Measurements from ENCODE around the gene DOCK1.

Gene DOCK1

DNA sequence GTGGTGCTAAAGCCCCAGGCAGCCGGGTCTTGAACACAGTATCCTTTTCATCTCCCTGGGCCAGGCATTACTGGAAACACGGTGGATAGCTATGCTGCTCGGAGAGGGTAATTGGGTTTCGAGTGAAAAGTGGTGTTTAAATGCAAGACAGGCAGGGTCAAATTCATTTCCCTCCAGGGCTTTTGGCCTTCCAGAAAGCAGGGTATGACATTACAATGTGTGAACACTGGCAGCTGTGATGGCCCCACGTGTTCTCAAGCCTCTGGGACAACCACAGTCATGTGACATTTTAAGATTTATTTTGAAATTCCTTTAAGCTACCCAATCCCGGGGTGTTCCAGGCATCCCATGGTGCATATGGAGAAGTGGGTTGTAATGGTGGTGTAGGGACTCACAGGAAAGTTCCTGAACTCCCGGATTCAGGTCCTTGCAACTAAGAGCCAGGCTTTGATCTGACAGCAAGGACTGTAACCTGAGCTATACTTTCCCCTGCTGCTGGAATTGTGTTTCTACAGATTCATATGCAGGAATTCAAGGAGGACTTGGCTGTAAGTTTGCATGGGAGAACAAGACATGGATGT is 244.4 kb downstream of the DOCK1 start:
- peak; percentile 66 for DNase-seq

DNA sequence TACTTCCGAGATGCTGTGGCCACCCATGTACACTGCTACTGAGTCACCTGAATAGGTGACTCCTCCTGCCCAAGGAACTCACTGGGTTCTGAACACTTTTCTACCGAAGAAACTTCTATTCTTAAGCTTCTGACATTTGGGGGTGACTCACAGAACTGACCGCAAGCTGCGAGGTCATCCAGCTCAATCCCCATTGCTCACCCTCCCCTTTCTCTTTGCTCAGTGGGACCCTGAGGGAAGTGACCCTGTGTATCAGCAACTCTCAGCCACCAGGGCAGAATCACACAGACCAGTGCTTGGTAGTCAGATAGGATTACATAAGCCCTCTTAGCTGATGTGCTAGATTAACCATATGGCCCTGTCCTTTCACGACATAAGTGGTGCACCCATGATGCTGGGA is 244.9 kb downstream of the DOCK1 start:
- no peak for DNase-seq

- no peak for DNase-seq
These were observed 246.3 kb downstream of the DOCK1 start for GRCh38 chr10:127151541-127151940.

DNA sequence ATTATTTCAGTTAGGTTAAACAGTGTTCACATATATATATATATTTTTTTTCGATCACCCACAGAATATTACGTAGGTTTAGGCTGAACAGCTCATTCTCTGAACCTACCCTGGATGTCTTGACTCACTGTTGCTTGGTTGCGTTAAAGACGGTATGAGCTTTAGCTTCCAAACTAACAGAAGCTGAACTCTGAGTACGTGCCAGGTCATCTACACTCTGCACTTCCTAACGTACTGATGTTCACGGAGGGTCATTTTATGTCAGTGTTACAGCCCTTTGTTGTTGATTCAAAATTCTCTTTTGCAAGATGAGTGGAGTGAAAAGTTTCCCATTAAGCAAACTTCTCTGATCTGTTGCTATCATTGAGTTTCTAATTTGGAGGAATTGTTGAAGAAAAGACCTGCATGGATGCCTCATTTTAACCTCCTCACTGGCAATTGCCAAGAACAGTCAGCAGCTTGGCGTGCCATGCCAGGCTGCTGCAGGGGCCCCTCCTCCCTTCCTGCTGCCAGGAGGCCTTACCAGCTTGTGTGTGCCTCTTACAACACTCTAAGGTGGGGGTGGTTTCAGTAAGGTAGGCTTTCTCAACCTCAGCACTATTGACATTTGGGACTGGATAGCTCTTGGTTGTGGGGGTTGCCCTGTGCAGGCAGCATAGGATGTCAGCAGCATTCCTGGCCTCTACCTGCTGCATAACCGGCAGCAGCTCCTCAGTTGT is 246.9 kb downstream of the DOCK1 start:
- DNase-seq, result no peak

- DNase-seq, result no peak
These were observed 248.0 kb downstream of the DOCK1 start for GRCh38 chr10:127153181-127153580.

- DNase-seq, result no peak
These were observed 249.8 kb downstream of the DOCK1 start for GRCh38 chr10:127154831-127155620.

DNA sequence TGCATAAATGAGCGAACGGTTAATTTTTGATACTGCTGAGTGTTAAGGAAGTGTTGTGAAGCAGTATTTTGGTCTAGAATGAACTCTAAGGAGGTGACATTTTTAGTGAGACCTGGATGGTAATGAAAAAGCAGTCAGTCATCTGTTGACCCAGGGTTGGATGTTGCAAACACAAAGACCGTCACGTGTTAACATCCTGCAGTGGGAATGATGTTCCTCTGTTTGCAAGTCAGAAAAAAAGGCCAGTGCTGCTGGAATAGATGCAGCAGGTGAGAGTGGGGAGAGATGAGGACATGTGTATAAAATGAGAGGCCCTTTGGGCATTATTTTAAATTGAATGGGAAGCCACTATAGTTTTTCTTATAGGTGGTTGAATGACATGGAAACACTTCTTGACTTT is 251.9 kb downstream of the DOCK1 start:
- no peak for DNase-seq

DNA sequence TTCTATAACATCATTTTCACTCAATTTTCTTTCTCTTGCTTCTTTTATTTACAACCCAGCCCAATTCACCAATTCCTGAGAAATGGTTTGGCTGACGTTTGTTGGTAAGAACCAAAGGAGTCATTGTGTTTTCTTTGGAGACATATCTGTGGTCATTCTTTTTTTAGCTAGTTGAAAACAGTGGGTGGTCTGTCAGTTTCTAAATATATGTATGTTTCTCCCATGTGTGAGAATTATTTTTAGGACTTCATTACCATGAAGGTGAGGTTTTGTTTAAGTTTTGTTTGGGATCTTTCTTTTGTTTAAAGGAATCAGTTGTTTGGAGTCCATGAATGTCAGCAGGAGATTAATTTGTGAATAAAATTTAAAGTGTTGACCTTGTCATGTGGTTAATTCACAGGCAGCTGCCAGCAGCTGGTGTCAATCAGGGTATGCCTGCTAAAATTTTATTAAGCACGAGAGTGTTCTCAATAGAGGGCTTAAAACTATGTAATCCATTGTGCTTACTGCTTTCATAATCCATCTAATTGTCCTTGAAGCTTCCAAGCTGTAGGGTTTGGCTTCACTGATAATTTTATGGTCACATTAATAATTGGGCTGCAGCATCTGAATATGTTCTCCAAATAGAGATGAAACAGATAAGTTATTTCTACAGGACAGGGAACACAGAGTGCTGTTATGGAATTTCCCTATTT is 252.4 kb downstream of the DOCK1 start:
- no peak for DNase-seq

GRCh38 chr10:127158662-127159061 is 253.4 kb downstream of the DOCK1 start:
- no peak for DNase-seq

DNA sequence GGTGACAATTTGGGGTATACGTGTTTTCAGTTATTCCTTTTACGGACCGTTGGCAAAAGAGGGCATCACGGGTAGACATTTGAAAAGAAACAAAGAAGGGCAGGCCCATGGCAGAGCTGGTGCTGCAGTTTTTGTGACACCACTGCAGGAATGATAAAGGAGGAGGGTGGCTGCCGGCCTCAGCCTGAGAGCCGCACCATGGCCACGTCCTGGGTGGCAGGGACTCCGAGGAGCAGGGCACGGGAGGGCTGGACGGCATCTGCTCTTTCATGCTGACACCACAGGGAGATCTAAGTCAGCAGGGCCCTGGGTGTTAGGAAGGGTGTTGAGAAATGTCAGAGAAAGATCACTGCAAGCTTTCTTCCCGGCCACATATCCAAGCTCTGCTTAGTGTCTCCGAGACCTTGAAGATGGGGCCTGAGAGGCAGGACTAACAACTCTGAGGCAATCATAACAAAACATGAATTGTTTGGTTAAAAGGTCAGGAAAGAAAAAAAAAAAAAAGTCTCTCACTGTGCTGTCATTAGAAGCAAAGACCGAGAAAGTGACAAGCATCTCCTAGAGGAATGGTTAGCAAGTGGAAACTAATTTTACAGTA is 254.5 kb downstream of the DOCK1 start:
- no peak for DNase-seq

DNA sequence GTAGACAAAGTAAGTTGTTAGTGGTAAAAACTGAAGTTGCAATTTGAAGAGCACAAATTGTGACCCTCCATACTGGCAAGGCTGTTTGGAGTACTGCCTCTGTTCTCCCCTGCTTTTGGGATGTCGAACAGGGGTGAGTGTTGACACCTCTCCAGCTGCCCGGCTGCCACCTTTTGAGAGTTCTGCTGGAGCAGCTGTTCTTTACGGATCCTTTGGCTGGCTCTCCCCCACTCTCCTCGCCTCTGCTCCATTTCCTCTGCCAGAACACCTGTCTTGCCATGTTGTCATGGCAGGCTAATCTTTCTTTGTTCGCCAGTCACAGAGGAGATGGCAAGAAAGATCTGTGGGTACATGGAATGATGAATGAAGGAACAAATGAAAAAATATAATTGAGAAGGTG is 256.3 kb downstream of the DOCK1 start:
- DNase-seq, result no peak

GRCh38 chr10:127162841-127163240 is 257.6 kb downstream of the DOCK1 start:
- DNase-seq, result no peak

- no peak for DNase-seq
These were observed 263.0 kb downstream of the DOCK1 start for GRCh38 chr10:127168261-127168660.

DNA sequence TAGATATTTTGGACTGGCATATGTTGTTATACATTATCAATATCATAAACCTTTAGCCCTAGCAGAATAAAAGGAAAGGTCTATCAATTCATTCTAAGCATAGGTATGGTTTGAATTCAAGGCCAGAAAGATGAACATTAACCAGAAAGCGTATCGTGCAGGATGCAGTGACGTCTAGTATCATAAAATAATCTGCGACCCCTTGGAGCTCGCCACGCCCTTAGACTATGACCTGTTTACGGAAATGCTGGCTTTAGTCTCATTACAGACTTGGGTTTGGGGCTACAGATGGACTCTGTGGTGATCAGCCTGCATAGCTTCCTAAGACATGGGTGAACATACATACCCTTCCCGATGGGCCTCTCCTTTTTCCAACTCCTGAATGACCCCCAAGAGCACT is 269.6 kb downstream of the DOCK1 start:
- DNase-seq, result no peak

GRCh38 chr10:127175357-127176110 is 270.3 kb downstream of the DOCK1 start:
- no peak for DNase-seq

DNA sequence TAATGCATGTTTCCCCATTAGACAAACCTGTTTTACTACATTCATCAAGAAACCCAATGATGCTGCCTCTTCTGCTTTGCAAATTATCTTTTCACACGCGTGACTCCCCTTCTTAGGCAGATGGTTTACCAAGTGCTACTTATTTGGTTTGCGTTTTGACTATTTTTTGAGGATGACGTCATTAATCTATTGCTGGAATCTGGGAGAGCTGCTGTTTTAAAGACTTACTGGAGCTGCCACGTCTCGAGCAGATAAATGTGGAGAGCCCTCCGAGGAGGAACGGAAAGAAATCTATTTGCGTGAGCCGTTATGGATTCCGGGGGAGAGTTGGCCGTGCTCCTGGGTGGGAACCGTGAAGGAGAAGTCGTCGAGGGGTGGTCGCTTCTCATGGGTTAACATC is 271.4 kb downstream of the DOCK1 start:
- no peak for DNase-seq

DNA sequence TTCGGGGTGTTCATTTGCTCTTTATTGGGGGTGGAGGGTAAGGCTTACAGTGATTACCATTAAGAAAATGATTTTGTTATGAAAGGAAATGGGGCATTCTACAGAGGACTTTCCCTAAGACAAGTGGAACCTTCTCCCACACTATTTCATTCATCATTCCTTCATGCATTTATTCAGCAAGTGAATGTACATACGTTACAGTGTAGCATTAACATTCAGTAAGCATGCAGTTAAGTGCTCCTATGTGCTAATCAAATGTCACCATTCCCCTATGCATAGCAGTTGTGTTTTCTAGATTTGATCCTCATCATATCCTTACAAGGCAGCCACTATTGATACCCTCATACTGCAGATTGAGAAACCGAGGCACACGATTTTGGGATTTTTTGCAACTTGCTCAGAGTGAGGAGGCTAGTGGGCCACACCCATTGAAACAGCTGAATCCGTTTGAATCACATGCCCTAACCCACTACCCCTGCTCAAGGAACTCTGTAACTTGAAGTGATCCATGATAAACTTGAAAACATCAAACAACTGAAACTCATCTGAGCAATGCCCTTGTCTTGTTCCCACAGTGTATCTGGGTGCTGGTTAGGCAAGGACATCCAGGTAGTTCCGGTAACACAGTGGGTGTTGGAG is 274.5 kb downstream of the DOCK1 start:
- DNase-seq, result no peak

- no peak for DNase-seq
These were observed 276.9 kb downstream of the DOCK1 start for GRCh38 chr10:127182161-127182560.

- DNase-seq, result no peak
These were observed 279.4 kb downstream of the DOCK1 start for GRCh38 chr10:127184582-127184981.

- DNase-seq, result no peak
These were observed 281.6 kb downstream of the DOCK1 start for GRCh38 chr10:127186813-127187212.

DNA sequence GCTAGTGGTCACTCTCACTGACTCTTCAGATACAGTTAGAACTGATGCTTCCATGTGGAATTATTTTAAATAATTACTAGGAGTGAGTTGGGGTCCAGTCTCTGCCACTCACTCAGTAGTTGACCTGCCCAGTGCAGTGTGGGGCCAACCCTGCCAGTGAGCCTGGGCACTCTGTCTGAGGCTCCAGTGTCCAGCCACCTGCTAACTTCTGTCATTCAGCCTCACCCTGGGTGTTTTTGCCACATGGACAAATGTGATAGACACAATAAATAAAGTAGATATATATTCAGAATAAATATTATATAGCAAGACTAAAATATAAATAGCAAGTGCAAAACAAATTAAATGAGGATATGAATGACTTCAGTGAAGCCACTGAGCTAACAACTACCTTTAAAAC is 284.0 kb downstream of the DOCK1 start:
- DNase-seq, result no peak

DNA sequence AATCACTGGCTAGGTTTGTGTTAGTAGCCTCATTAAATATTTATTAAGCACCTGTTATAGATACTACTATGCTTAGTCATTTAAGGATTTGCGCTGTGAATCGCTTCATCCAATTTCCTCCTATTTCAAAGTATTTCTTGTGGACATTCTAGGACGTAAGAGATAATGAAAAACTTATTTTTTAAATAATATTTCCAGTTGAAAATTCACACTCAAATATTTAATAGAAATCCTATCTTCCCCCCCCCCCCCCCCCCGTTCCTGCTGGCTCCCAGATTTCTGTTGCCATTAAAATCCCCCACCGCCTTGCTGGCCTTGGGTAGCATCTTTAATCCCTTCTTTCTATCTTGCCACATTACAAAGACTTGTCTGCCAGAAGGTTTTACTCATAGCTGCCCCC is 285.2 kb downstream of the DOCK1 start:
- DNase-seq, result no peak
